DOHH2 (cell line): Measurements from ENCODE around the gene DYNC2LI1.

Source experiments
- H3F3A ChIP-seq: fragments of 200-600 bp; sonication (generic), shearing (Covaris generic); 2 replicates; pipeline ENCODE4 v1.6.0; 2016; ENCODE audit warnings: antibody characterized with exemption, mild to moderate bottlenecking; ENCODE audit not compliant: control insufficient read depth, insufficient read depth
- H3K27ac ChIP-seq: fragments of 200-600 bp; sonication (generic); 2 replicates; pipeline ENCODE4 v1.5.1; 2014; ENCODE audit warnings: low read depth, mild to moderate bottlenecking, low read length, moderate library complexity
- H3K27me3 ChIP-seq: fragments of 200-600 bp; sonication (generic); 2 replicates; pipeline ENCODE4 v1.6.1; 2014; ENCODE audit warnings: mild to moderate bottlenecking, low read length, mixed read lengths; ENCODE audit not compliant: control insufficient read depth
- H3K36me3 ChIP-seq: fragments of 200-600 bp; sonication (generic); 2 replicates; pipeline ENCODE4 v1.6.1; 2014; ENCODE audit warnings: mild to moderate bottlenecking, low read length, moderate library complexity, mixed read lengths; ENCODE audit not compliant: control insufficient read depth
- H3K4me1 ChIP-seq: fragments of 200-600 bp; sonication (generic); 2 replicates; pipeline ENCODE4 v1.6.1; 2014; ENCODE audit warnings: mild to moderate bottlenecking, low read length, mixed read lengths; ENCODE audit not compliant: control insufficient read depth
- H3K4me2 ChIP-seq: fragments of 200-600 bp; sonication (generic); 2 replicates; pipeline ENCODE4 v1.6.0; 2014; ENCODE audit warnings: mild to moderate bottlenecking, low read length, moderate library complexity
- H3K4me3 ChIP-seq: fragments of 200-600 bp; sonication (generic); 2 replicates; pipeline ENCODE4 v1.5.1; 2014; ENCODE audit warnings: mild to moderate bottlenecking, low read length, mixed read lengths
- H3K79me2 ChIP-seq: fragments of 200-600 bp; sonication (generic); 2 replicates; pipeline ENCODE4 v1.6.1; 2014; ENCODE audit warnings: mild to moderate bottlenecking, low read length, mixed read lengths; ENCODE audit not compliant: control insufficient read depth
- H3K9me2 ChIP-seq: fragments of 200-600 bp; sonication (generic); replicated peaks from 2 replicates; pipeline ENCODE4 v1.6.1; 2014; ENCODE audit warnings: mild to moderate bottlenecking, low read length, mixed read lengths; ENCODE audit not compliant: control insufficient read depth
- H3K9me3 ChIP-seq: fragments of 200-600 bp; sonication (generic); 2 replicates; pipeline ENCODE4 v1.6.1; 2014; ENCODE audit warnings: antibody characterized with exemption, low read length, mixed read lengths; ENCODE audit not compliant: control insufficient read depth, insufficient read depth
- H4K20me1 ChIP-seq: fragments of 200-600 bp; sonication (generic); 2 replicates; pipeline ENCODE4 v1.6.0; 2014; ENCODE audit warnings: low read depth, mild to moderate bottlenecking, antibody characterized with exemption, low read length, moderate library complexity; ENCODE audit not compliant: control insufficient read depth, insufficient read depth
- CTCF ChIP-seq: fragments of 200-600 bp; sonication (generic); IDR thresholded peaks from one replicate; pipeline ENCODE4 v1.5.1; 2014; ENCODE audit warnings: antibody characterized with exemption, mild to moderate bottlenecking, low read depth, low read length; ENCODE audit not compliant: poor library complexity, severe bottlenecking
- EZH2phosphoT487 ChIP-seq: fragments of 200-600 bp; sonication (generic); IDR thresholded peaks from 2 replicates; pipeline ENCODE4 v1.6.1; 2017; ENCODE audit warnings: borderline replicate concordance, mild to moderate bottlenecking, antibody characterized with exemption, low read length, moderate library complexity, mixed read lengths

The DYNC2LI1 gene

GRCh38 chr2:43778233-43778632 is 4.4 kb downstream of the DYNC2LI1 start:
- no peaks in the 10 kb centered on the region for H3K9me3 ChIP-seq
- H3K79me2 ChIP-seq = no peaks in the 10 kb centered on the region
- H3K9me2 ChIP-seq = no peaks in the 10 kb centered on the region
- H3K4me3 ChIP-seq = no peak overlapping the region
- peaks cover 2% of the 10 kb centered on the region; the same call in 1 of the 2 replicates for H3F3A ChIP-seq
- no peaks in the 10 kb centered on the region for H4K20me1 ChIP-seq
- TF ChIP-seq CTCF (no peak), EZH2phosphoT487 (no peak)
- H3K4me2 ChIP-seq = no peak overlapping the region
- no peak overlapping the region for H3K27ac ChIP-seq
- H3K27me3 ChIP-seq = no peaks in the 10 kb centered on the region
- H3K4me1 ChIP-seq = peaks cover 6% of the 10 kb centered on the region
- H3K36me3 ChIP-seq = peaks cover 2% of the 10 kb centered on the region; the same call in 1 of the 2 replicates

- TF ChIP-seq CTCF (no peak), EZH2phosphoT487 (no peak)
- Histone ChIP-seq H3K9me3 (no peaks in the 10 kb centered on the region), H3K9me2 (no peaks in the 10 kb centered on the region), H3K4me3 (no peak overlapping the region), H3K27ac (no peak overlapping the region), H4K20me1 (no peaks in the 10 kb centered on the region), H3K79me2 (no peaks in the 10 kb centered on the region), H3F3A (no peaks in the 10 kb centered on the region), H3K4me1 (no peaks in the 10 kb centered on the region), H3K27me3 (no peaks in the 10 kb centered on the region), H3K36me3 (no peaks in the 10 kb centered on the region), H3K4me2 (no peak overlapping the region)
These were observed 14.1 kb downstream of the DYNC2LI1 start for GRCh38 chr2:43787895-43788294.

- Histone ChIP-seq H3K4me1 (no peaks in the 10 kb centered on the region), H3K27me3 (no peaks in the 10 kb centered on the region), H3F3A (no peaks in the 10 kb centered on the region), H3K4me2 (no peak overlapping the region), H3K27ac (no peak overlapping the region), H3K79me2 (no peaks in the 10 kb centered on the region), H3K36me3 (no peaks in the 10 kb centered on the region), H3K9me2 (no peaks in the 10 kb centered on the region), H4K20me1 (no peaks in the 10 kb centered on the region), H3K9me3 (no peaks in the 10 kb centered on the region), H3K4me3 (no peak overlapping the region)
- no peak for TF ChIP-seq EZH2phosphoT487
- no peak for TF ChIP-seq CTCF
These were observed 14.8 kb downstream of the DYNC2LI1 start for GRCh38 chr2:43788646-43789045.

- no peaks in the 10 kb centered on the region for H3K4me1 ChIP-seq
- TF ChIP-seq EZH2phosphoT487 (no peak), CTCF (no peak)
These were observed 16.3 kb downstream of the DYNC2LI1 start for GRCh38 chr2:43790147-43790546.

More at GRCh38 chr2:43790147-43790546, 16.3 kb downstream of the DYNC2LI1 start:
- no peaks in the 10 kb centered on the region for H3K79me2 ChIP-seq
- H3K4me3 ChIP-seq = no peak overlapping the region
- H3F3A ChIP-seq = no peaks in the 10 kb centered on the region
- H3K36me3 ChIP-seq = no peaks in the 10 kb centered on the region
- H3K27ac ChIP-seq = no peak overlapping the region
- H3K27me3 ChIP-seq = no peaks in the 10 kb centered on the region
- no peak overlapping the region for H3K4me2 ChIP-seq
- H3K9me3 ChIP-seq = no peaks in the 10 kb centered on the region
- no peaks in the 10 kb centered on the region for H4K20me1 ChIP-seq
- no peaks in the 10 kb centered on the region for H3K9me2 ChIP-seq
